ENCODE data around the gene YPEL1. TPM values are rescaled to one million over a fixed set of nuclear protein-coding genes. Genes with fewer than 3 reads are reported as not detected.

Gene YPEL1
- total RNA-seq, 4 donors from 2014 or later, result 6.3 to 43.1 (median 16.5) TPM

GRCh38 chr22:21688706-21689381 is 46.8 kb downstream of the YPEL1 start:
- H3K9me3 ChIP-seq, result no peaks in the 10 kb centered on the region
- peaks cover 0 to 8% (median 0%) of the 10 kb centered on the region in 4 donors for H3K4me1 ChIP-seq
- no peak overlapping the region for H3K4me3 ChIP-seq
- 81 to 89% methylated on average over 16 to 17 of the region's 20 CpGs for WGBS, 2 donors
- no peaks in the 10 kb centered on the region for H3K27me3 ChIP-seq
- peaks cover under 1 to 90% (median 10%) of the 10 kb centered on the region in 3 donors for H3K36me3 ChIP-seq
- no peak overlapping the region for H3K27ac ChIP-seq
- no peak for DNase-seq (ENCODE audit: low spot score in 2 of 2)
- no peak for TF ChIP-seq EP300 (IDR thresholded peaks at IDR 0.05)
- TF ChIP-seq CTCF (IDR thresholded peaks at IDR 0.05), result no peak
- TF ChIP-seq POLR2A (IDR thresholded peaks at IDR 0.05), result no peak

GRCh38 chr22:21688341-21688705 is 47.3 kb downstream of the YPEL1 start:
- 96% methylated on average over 4 of the region's 6 CpGs; no CpG with 5 or more reads in 1 of the 2 donors for WGBS, 2 donors
- H3K27ac ChIP-seq, result no peak overlapping the region
- H3K4me3 ChIP-seq, result no peak overlapping the region
- H3K36me3 ChIP-seq, result peaks cover 2 to 90% (median 10%) of the 10 kb centered on the region in 3 donors
- DNase-seq (ENCODE audit: low spot score in 2 of 2), result no peak
- H3K4me1 ChIP-seq, result peaks cover 0 to 8% (median 0%) of the 10 kb centered on the region in 4 donors
- no peak for TF ChIP-seq POLR2A (IDR thresholded peaks at IDR 0.05)
- no peak for TF ChIP-seq CTCF (IDR thresholded peaks at IDR 0.05)
- TF ChIP-seq EP300 (IDR thresholded peaks at IDR 0.05), result no peak
- H3K27me3 ChIP-seq, result no peaks in the 10 kb centered on the region
- no peaks in the 10 kb centered on the region for H3K9me3 ChIP-seq

- 85 to 94% methylated on average over 6 to 11 of the region's 11 CpGs for WGBS, 2 donors
- Histone ChIP-seq H3K27ac (no peak overlapping the region), H3K36me3 (peaks cover 2 to 90% (median 10%) of the 10 kb centered on the region in 3 donors), H3K27me3 (no peaks in the 10 kb centered on the region), H3K4me1 (peaks cover 0 to 8% (median 0%) of the 10 kb centered on the region in 4 donors), H3K4me3 (no peak overlapping the region), H3K9me3 (no peaks in the 10 kb centered on the region)
- no peak for DNase-seq (ENCODE audit: low spot score in 2 of 2)
- TF ChIP-seq POLR2A (IDR thresholded peaks at IDR 0.05) (no peak), CTCF (IDR thresholded peaks at IDR 0.05) (no peak), EP300 (IDR thresholded peaks at IDR 0.05) (no peak)
Observed at GRCh38 chr22:21687685-21688259, 47.8 kb downstream of the YPEL1 start.

- H3K4me1 ChIP-seq, result peaks cover 0 to 8% (median 0%) of the 10 kb centered on the region in 4 donors
- 86 to 94% methylated on average over 14 to 21 of the region's 23 CpGs for WGBS, 2 donors
Observed at GRCh38 chr22:21686634-21687393, 48.8 kb downstream of the YPEL1 start.

More at GRCh38 chr22:21686634-21687393, 48.8 kb downstream of the YPEL1 start:
- Histone ChIP-seq H3K36me3 (peaks cover 2 to 90% (median 10%) of the 10 kb centered on the region in 3 donors), H3K27me3 (no peaks in the 10 kb centered on the region), H3K9me3 (no peaks in the 10 kb centered on the region), H3K27ac (no peak overlapping the region), H3K4me3 (no peak overlapping the region)
- no peak for TF ChIP-seq POLR2A (IDR thresholded peaks at IDR 0.05)
- TF ChIP-seq CTCF (IDR thresholded peaks at IDR 0.05), result no peak
- TF ChIP-seq EP300 (IDR thresholded peaks at IDR 0.05), result no peak
- DNase-seq (ENCODE audit: low spot score in 2 of 2), result no peak
